Osteocyte (in vitro differentiated cells): ENCODE measurements around the gene VPS37C. TPM values are rescaled to one million over a fixed set of nuclear protein-coding genes. Genes with fewer than 3 reads are reported as not detected.

Experiments used
- DNase-seq: peaks from one replicate; pipeline ENCODE4 v3.0.0; 2021; ENCODE audit warnings: mixed read lengths; ENCODE audit not compliant: unreplicated experiment; ENCODE audit errors: extremely low spot score
- H3K27ac Mint-ChIP-seq: one replicate; pipeline ENCODE4 v1.8.0; 2021; ENCODE audit warnings: mild to moderate bottlenecking, mixed read lengths; ENCODE audit not compliant: unreplicated experiment
- H3K27me3 Mint-ChIP-seq: one replicate; pipeline ENCODE4 v1.8.0; 2021; ENCODE audit warnings: mixed read lengths; ENCODE audit not compliant: unreplicated experiment
- H3K36me3 Mint-ChIP-seq: one replicate; pipeline ENCODE4 v1.8.0; 2021; ENCODE audit warnings: mixed read lengths; ENCODE audit not compliant: unreplicated experiment
- H3K4me1 Mint-ChIP-seq: one replicate; pipeline ENCODE4 v1.8.0; 2021; ENCODE audit warnings: mixed read lengths; ENCODE audit not compliant: unreplicated experiment
- H3K4me3 Mint-ChIP-seq: one replicate; pipeline ENCODE4 v1.8.0; 2021; ENCODE audit warnings: mild to moderate bottlenecking, moderate library complexity, mixed read lengths; ENCODE audit not compliant: unreplicated experiment
- H3K9me3 Mint-ChIP-seq: one replicate; pipeline ENCODE4 v1.8.0; 2021; ENCODE audit warnings: mixed read lengths; ENCODE audit not compliant: unreplicated experiment
- CTCF ChIP-seq: fragments of 200-600 bp; sonication (generic); IDR thresholded peaks from 2 replicates; pipeline ENCODE4 v1.5.0; 2021; ENCODE audit warnings: antibody characterized with exemption, mild to moderate bottlenecking, moderate library complexity
- total RNA-seq: library from RNA; stranded (reverse); gene quantifications from 2 replicates; pipeline ENCODE4 v1.2.1, GENCODE V29; 2021

The VPS37C gene
- total RNA-seq, 1 donor from 2014 or later, result 21.2 TPM

GRCh38 chr11:61193596-61193995 is 32.4 kb upstream of the VPS37C start:
- no peak for DNase-seq
- H3K4me1 Mint-ChIP-seq, result no peaks in the 10 kb centered on the region
- H3K4me3 Mint-ChIP-seq, result no peak overlapping the region
- H3K36me3 Mint-ChIP-seq, result no peaks in the 10 kb centered on the region
- no peak overlapping the region for H3K27ac Mint-ChIP-seq
- TF ChIP-seq CTCF, result no peak
- H3K27me3 Mint-ChIP-seq, result peaks cover 50% of the 10 kb centered on the region
- no peaks in the 10 kb centered on the region for H3K9me3 Mint-ChIP-seq

GRCh38 chr11:61189933-61190332 is 28.7 kb upstream of the VPS37C start:
- no peak for TF ChIP-seq CTCF
- Mint-ChIP-seq H3K4me1 (peaks cover 1% of the 10 kb centered on the region), H3K27me3 (peaks cover 23% of the 10 kb centered on the region), H3K9me3 (no peaks in the 10 kb centered on the region), H3K36me3 (no peaks in the 10 kb centered on the region), H3K4me3 (no peak overlapping the region), H3K27ac (no peak overlapping the region)
- DNase-seq, result no peak

GRCh38 chr11:61187505-61188130 is 26.4 kb upstream of the VPS37C start:
- peak; percentile 94 for TF ChIP-seq CTCF
- Mint-ChIP-seq H3K27ac (no peak overlapping the region), H3K36me3 (no peaks in the 10 kb centered on the region)

GRCh38 chr11:61186504-61186903 is 25.3 kb upstream of the VPS37C start:
- Mint-ChIP-seq H3K27ac (no peak overlapping the region), H3K4me3 (no peak overlapping the region), H3K9me3 (no peaks in the 10 kb centered on the region), H3K4me1 (peaks cover 1% of the 10 kb centered on the region), H3K36me3 (no peaks in the 10 kb centered on the region), H3K27me3 (peaks cover 12% of the 10 kb centered on the region)
- DNase-seq, result no peak
- TF ChIP-seq CTCF, result no peak

More at GRCh38 chr11:61187505-61188130, 26.4 kb upstream of the VPS37C start:
- DNase-seq, result peak; percentile 89
- Mint-ChIP-seq H3K4me1 (peaks cover 1% of the 10 kb centered on the region), H3K9me3 (no peaks in the 10 kb centered on the region), H3K4me3 (no peak overlapping the region), H3K27me3 (peaks cover 17% of the 10 kb centered on the region)

- Mint-ChIP-seq H3K27me3 (peaks cover 18% of the 10 kb centered on the region), H3K4me3 (no peak overlapping the region), H3K27ac (no peak overlapping the region), H3K9me3 (no peaks in the 10 kb centered on the region), H3K36me3 (no peaks in the 10 kb centered on the region), H3K4me1 (peaks cover 1% of the 10 kb centered on the region)
- no peak for DNase-seq
- no peak for TF ChIP-seq CTCF
These were observed 22.4 kb upstream of the VPS37C start for GRCh38 chr11:61183645-61184044.
